ENCODE measurements around the gene MCU.

Gene MCU

GRCh38 chr10:72810976-72811375 is 119.0 kb downstream of the MCU start:
- DNase-seq: no peak

GRCh38 chr10:72812415-72812752 is 120.4 kb downstream of the MCU start:
- DNase-seq: no peak

- DNase-seq: no peak
Measured at GRCh38 chr10:72812753-72813430, 120.9 kb downstream of the MCU start.

DNA sequence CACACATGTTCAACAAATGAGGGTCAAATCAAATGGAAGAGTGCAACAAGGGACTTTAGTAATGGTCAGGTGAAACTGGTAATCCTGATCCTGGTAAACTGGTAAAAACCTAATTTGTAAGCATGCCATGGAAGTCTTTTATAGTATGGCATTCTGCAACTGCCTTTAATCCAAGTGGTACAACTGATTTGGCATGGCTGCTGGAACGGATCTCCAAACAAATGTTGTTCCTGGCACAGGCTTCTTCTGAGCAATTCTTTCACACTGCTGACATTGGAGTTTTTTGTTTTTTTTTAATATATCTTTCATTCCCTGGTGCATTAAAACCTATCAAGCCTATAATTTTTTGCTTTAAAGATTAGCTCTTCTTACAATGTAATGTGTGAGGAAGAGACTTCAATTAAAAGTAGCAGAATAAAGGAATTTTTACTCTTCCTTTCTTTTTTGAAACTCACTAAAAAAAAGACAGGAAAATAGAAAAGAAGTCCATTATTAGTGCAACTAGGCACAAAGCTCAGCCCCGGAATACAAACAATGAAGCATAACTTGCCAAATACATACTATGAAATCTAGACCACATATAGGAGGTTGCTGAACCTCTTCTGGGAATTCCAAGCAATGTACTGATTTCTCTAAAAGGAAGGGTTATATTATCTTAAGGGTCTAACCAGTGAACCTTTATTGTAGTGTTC is 122.3 kb downstream of the MCU start:
- no peak for DNase-seq

DNA sequence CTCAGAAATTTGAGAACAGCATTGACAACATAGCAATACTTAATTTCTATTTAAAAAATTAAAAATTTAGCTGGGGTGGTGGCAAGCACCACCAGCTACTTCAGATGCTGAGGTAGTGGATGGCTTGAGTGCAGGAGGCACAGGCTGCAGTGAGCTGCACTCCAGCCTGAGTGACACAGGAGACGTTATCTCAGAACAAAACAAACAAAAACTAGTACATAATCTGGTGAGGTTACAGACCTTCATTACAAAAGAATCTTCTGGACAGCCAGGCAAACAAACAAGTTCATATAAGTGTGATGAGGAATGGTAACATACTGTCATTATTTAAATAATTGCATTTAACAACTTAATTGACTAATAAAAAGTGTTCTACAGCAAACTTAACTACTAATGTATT is 124.6 kb downstream of the MCU start:
- no peak for DNase-seq

DNA sequence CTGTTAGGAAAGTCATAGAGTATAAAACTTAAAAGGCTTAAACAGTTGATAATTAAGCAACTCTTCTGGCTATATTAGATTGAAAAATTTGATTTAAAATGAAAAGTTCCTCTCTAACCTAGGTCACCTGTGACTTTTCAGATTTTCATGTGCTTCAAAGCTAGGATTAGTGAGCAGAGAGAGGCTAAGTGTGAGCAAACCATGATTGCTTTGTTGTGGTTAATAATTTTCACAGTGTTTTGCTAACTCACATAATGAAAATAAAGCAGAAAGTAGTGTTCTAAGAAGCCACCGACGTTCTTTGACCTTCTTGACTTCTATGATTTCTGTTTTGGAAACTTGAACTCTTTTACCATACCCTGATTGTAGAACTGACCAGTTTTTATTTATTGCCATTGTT is 126.1 kb downstream of the MCU start:
- DNase-seq: no peak

- DNase-seq: no peak
Measured at GRCh38 chr10:72819053-72819452, 127.1 kb downstream of the MCU start.

GRCh38 chr10:72821606-72822005 is 129.7 kb downstream of the MCU start:
- DNase-seq: no peak

DNA sequence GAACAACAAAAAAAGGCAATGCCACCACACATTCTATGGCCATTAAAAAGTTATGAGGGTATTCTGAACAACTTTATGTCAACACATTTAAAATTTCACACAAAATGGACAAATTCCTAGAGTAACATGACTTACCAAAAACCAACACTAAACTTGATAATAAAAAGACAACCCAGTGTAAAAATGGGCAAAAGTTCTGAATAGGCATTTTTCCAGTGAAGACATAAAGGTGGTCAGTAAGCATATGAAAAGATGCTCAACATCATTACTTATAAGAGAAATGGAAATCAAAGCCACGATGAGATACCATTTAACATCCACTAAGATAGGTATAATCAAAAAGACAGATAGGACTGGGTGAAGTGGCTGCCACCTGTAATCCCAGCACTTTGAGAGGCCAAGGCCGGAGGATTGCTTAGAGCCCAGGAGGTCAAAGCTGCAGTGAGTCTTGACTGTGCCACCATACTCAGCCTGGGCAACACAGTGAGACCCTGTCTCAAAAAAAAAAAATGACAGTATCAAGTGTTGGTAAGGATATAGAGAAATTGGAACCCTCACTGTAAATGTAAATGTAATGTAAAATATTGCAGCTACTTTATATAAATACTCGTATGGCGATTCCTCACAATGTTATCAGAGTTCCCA is 130.5 kb downstream of the MCU start:
- no peak for DNase-seq

DNA sequence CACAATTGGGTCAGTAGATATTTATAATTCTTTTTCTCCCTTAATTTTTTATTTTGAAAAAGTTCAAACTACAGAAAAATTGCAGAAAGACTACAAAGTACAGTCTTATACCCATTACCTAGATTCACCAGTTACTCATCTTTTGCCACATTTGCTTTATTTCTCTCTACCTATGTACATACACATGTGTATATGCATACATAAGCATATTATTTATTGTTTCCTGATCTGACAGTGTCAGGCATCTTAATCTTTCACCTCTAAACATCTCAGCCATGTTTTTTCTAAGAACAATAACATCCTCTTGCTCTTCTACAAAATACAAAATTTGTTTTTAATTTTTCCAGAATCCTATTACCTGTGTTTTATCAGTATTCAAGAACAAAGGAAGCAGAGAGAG is 133.2 kb downstream of the MCU start:
- no peak for DNase-seq

GRCh38 chr10:72826346-72826745 is 134.4 kb downstream of the MCU start:
- no peak for DNase-seq

DNA sequence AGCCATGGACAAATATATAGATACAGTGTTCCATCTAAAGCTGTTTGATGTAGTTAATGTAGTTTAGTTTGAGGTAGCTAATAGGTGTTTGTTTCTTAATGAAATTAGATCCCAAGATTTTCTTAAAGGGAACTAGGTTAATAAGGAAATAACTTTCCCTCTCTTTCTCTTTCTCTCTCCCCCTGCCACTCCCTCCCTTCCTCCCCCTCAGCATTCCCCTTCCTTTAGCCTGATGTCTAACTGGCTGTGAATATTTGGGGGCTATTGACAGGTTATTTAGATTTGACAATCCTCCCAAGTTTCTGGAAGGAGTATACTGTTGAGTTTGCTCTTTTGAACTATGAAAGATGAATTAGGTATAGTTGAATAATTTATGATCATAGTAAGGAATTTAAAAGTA is 136.4 kb downstream of the MCU start:
- no peak for DNase-seq

DNA sequence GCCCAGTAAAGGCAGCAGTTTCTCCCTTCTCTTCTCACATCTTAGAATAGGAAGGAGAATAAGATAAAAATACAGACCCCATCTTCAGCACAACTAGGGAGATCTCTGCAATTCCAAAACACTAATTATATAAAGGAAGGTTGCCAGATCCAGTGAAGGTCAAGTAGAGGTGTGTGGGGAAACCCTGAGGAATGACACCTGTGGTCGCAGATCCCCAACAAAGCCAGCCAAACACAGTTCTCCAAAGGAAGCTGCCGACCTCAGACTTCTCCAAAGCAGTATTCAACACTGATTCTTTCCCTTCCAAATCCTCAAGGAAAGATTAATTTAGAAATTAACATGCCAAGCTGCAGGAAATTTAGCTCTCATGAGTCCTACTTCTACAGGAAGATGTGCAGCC is 138.7 kb downstream of the MCU start:
- no peak for DNase-seq

DNA sequence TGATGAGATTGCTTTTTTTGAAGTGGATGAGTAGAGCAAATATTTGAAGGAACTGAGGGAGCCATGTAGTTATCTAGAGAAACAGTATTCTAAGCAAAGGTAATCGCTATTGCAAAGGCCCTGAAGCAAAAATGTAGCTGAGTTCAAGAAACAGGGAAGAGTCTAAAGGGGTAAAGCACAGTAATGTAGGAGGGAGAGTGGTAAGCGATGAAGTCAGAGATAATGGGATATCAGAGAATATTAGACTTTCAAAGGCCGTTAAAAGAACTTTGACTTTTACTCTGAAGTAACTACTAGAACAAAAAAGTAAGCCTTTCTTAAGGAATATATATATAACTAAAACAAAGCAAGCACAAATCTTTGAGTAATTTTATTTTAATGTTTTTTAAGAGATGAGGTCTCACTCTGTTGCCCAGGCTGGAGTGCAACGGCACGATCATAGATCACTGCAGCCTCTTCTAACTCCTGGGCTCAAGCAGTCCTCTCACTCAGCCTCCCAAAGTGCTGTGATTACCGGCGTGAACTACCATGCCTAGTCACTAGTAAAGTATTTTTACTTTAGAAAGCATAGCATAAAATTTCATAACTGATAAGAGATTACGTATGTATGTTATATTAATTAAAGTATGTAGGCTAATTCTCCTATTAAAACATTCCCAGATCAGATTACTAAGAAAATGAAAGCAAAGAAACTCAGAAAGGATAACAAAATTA is 139.9 kb downstream of the MCU start:
- no peak for DNase-seq

GRCh38 chr10:72832701-72833100 is 140.8 kb downstream of the MCU start:
- DNase-seq: no peak

GRCh38 chr10:72834183-72834825 is 142.4 kb downstream of the MCU start:
- DNase-seq: no peak

DNA sequence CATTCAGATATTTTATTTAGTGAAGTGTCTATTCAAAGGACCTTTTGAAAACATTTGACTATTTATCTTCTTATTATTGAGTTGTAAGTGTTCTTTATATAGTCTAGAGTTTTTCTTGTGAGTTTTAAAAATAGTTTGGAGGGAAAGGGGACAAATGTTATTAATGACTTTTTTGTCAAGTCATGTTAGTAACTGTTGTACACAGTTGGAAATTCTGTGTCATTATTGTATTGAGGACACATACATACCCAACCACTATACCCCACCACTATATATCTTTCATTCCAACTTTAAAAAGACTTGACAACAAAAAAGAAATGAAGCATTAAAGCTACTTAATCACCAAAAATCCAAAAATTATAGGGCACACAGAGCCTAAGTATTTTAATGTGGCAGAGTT is 148.4 kb downstream of the MCU start:
- no peak for DNase-seq

GRCh38 chr10:72841487-72841886 is 149.5 kb downstream of the MCU start:
- DNase-seq: no peak

DNA sequence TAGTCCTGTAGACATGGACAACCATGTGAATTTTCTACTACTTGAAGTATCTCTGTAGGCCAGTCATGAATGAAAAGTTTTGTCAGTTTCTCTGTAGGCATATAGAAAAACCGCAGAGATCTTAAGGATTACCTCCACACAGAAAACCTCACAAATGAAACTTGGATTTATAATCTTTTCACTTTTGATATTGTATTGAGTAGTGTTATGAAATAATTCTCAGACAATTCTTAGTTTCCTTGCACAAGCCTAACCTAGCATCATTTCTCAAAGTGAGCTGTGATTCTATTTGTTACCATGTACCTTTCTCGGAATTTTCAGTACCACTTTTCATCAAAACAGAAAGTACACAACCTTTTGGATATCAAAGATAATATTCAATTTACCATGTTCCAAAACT is 150.2 kb downstream of the MCU start:
- no peak for DNase-seq

GRCh38 chr10:72846238-72846637 is 154.3 kb downstream of the MCU start:
- DNase-seq: no peak

DNA sequence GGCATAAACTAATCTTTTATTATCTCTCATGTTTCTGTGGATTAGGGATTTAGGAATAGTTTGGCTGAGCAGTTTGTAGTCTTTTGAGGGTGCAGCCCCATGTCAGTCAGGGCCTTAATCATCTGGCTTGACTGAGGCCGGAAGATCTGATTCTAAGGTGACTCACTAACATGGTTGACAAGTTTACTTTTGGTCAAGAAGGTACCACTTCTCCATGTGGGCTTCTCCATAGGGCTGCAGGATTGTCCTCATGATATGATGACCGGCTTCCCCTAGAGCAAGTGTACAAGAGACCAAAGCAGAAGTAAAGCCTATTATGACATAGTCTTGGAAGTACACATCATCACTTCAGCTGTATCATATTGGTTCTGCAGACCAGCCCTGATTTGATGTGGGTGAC is 155.7 kb downstream of the MCU start:
- no peak for DNase-seq

GRCh38 chr10:72850861-72851260 is 158.9 kb downstream of the MCU start:
- no peak for DNase-seq

DNA sequence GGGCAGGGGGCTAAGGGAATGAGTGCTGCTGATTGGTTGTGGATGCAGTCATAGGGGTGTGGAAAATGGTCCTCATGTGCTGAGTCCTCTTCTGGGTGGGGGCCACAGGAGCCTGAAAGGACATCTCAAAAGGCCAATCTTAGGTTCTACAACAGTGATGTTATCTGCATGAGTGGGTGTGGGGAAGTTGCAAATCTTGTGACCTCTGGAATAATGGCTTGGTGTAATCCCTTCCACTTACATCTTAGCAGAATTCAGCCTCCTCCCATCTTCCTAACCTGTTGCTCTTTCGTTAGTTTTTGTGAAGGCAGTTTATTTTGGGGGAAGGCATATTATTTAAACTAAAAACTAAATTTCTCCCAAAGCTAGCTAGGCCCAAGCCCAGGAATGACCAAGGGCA is 159.6 kb downstream of the MCU start:
- DNase-seq: no peak

All from GOT3 (cell line).